Activated naive CD4-positive, alpha-beta T cell (primary cell): ENCODE measurements around the gene NTHL1.

Experiments used
- DNase-seq, 4 experiments: peaks; one replicate each; lab custom pipeline; 2025; lab: John Stamatoyannopoulos, UW

Gene NTHL1

DNA sequence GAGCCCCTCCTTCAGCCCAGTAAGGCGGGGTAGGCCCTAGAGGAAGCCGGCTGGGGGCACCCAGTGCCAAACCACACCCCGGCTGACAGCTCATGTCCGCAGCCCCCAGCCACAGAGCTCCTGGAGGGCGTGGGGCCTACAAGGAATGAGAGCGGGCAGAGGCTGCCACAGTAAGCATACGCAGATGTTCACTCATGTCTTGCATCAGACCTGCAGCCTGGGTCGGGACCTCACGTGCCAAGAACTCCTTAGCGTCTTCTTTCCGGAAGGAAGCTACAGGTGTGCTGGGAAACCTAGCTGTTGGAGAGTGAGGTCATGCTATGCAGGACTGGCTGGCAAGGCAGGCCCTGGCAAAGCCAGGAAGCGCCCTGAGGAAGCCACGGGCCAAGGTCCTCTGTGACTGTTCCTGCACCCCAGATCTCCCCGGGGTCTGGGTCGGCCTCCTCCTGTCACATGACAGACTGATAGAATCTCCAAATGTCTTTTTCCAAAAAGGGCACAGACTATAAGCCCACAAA is 39.6 kb downstream of the NTHL1 start:
- DNase-seq, result no peak

DNA sequence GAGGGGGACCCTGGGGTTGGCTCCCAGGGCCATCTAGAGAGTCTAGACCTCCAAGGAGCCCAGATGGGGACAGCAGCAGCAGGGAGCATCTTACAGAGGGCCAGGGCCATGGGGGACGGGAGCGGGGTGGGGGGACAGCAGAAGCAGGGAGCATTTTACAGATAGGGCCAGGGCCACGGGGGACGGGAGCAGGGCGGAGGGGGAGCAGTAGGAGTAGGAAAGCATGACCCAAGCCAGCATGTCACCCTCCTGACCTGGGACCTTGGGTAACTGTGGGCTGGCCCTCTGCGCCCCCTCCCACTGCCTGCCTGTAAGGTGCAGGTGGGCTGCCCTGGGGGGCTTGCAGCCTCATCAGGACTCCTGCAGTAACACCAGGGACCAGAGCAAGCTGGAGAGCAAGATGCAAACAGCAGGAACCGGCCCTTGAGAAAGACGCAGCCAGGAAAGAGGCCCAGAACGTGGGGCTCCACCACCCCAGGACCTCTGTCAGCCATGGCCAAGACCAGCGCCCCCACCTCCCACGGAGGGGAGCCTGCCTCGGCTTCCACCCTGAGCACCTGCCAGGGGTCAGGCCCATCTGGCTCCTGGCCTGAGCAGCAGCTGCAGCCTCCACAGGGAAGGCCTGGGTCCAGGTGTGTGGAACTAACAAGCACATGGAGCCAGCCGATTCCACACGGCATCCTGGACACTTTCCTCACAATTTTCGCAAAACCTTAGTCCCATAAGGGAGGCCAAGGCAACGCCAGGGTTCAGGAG is 40.4 kb downstream of the NTHL1 start:
- DNase-seq, result no peak

DNA sequence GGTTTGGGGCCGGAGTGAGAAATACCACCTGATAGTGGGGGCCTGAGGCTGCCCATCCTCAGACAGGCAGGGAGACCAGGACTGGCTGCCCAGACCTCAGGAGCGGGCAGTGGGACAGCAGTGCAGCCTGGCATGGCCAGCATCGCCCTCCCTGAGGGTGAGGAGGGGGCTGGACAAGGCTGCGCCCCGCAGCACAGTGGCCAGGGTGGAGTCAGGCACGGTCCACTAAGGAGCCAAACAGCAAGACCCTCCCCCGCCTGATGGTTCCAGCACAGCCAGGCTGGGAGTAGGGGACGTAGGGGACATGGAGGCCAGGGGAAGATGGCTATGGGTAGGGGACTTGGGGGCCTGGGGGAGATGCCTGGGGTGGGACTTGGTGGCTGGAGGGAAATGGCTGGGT is 41.3 kb downstream of the NTHL1 start:
- DNase-seq, result no peak

DNA sequence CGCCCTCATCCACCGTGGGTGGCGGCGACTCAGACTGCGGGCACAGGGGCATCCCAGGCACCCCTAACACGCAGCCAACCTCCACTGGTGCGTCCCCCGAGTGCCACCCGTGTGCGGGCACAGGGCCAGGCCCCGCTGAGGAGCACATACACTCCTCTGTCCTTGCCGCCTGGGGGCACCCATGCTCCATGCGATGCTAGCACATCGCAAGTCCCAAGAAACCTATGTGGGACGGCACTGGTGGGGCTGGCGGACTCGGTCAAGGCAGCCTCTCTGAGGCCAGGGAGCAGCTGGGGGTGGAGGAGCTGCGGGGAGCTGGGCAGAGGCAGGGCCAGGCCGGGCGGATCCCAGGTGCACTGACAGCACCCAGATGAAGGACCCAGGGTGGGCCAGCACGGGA is 42.0 kb downstream of the NTHL1 start:
- no peak for DNase-seq

DNA sequence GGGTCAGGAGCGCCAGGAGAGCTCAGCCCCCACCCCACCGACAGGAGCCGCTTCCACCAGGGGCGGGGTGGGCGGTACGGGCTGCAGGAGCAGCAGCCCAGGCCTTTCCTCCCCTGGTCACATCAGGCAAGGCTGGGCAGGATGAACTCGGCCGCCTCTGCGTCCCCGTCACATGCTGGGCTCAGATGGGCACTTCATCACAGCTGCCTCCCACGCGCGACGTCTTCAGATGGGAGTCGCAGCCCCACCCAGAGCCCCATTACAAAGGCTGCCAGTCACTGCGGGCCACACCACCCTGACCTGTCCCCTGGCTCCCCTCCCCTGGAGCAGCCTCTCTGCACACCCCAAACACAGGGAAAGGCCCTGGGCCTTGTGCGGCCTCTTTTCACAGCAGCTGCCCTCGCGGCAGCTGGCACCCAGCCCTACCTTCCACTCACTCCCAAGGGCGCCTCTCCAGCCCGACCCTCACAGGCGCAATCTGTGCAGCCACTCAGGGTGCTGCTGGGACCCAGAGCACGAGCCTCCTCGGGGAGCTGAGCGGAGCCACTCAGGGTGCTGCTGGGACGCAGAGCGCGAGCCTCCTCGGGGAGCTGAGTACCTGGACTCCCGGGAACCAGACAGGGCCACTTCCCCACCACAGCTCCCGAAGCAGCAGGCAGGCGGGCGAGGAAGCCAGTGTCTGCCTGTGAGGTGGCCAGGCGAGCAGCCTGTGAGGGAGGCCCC is 42.7 kb downstream of the NTHL1 start:
- DNase-seq, result no peak

DNA sequence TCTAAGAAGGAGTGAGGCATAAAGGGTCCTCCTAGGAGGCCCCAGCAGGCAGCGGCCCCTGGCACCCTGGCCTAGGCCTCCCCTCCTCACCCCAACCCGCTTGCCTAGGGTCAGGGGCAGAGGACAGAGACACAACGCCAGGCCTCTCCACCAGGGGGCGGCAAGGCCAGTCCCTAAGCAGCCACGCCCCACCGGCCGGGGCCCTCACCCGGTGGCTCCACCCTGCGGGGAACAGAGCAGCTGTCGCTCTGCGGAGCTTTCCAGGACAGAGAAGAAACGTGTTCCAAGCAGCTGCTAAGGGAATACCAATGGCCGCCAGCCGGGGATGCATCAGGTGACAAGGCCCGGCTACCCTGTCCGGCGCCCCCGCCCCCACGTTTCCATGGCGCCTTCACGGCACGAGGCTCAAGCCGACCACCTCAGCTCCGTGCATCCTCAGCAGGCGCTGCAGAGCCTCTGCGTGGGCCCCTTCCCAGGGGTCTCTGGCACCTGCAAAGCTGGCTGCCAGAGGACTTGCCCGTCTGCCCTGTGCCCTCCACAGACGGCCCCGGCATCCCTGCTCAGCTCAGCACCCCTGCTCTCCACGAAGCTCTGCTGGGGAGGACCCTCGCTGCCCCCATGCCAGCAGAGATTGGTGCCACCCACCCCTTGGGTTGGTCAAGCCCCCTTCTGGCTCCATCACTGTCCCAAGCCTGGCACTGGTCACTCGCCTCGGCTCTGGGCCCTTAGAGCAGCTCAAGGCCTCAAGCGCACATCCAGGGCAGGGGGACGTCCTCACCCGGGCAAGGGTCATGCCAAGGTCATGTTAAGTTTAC is 43.6 kb downstream of the NTHL1 start:
- peak; percentile 59 to 87 (median 74) for DNase-seq

DNA sequence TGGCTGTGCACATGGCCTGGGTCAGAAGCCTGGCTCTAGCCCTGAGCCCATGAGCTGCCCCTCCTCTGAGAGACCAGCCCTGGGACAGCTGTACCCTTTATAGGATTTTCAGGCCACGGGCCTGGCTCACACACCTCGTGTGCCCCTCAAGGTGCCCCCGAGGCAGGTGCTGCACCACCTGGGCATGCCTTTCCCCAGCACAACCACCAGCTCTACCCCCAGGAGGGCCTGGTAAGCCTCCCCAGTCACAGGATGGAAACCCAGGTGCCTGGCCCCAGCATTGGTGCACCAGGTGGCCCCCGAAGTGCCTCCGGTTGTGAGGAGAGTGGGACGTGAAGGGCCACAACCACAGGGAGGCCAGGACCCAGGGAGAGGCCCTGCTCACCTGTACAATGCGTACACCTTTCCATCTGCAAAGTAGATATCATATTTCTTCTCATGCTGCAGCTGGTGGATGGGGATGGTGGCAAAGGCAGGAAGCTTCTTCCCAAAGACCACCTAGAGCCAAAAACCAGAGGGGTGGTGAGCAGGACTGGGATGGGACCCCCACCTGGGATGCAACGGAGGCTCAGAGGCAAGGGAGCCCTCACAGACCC is 44.3 kb downstream of the NTHL1 start:
- DNase-seq, result no peak

DNA sequence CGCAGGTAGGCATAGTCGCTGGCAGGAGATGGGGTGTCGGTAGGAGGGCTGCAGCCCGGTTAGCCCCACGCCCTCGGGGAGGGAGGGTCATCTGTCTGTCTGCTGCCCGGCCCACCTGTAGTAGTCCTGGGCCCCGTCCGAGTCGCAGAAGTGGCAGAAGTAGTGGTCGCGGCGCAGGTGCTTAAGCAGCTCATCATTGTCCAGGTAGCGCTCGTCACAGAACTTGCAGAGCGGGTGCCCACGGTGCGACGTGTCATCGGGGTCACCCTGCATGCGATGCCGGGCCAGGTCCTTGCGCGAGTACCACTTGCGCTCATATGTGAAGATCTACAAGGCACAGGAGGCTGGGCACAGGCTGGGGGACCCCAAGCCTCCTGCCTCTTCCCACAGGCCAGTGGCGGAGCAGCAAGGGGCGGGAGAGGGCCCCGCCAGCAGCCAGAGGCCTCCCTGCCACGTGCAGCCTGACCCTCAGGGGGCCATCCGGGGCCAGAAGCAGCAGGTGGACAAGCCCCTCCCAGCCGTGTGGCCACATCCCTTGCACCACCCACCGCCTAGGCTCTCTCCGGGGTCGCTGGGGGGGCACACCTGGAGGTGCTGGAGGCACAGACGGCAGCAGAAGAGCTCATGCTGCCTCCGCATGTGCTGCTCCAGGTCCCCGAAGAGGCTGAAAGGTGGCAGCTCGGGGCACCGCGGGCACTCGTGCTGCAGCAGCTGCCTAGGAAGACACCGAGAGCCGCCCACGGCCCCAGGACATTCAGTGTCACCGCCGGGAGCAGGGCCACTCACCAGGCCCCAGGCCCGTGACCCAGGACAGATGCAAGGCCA is 45.0 kb downstream of the NTHL1 start:
- DNase-seq, result no peak

DNA sequence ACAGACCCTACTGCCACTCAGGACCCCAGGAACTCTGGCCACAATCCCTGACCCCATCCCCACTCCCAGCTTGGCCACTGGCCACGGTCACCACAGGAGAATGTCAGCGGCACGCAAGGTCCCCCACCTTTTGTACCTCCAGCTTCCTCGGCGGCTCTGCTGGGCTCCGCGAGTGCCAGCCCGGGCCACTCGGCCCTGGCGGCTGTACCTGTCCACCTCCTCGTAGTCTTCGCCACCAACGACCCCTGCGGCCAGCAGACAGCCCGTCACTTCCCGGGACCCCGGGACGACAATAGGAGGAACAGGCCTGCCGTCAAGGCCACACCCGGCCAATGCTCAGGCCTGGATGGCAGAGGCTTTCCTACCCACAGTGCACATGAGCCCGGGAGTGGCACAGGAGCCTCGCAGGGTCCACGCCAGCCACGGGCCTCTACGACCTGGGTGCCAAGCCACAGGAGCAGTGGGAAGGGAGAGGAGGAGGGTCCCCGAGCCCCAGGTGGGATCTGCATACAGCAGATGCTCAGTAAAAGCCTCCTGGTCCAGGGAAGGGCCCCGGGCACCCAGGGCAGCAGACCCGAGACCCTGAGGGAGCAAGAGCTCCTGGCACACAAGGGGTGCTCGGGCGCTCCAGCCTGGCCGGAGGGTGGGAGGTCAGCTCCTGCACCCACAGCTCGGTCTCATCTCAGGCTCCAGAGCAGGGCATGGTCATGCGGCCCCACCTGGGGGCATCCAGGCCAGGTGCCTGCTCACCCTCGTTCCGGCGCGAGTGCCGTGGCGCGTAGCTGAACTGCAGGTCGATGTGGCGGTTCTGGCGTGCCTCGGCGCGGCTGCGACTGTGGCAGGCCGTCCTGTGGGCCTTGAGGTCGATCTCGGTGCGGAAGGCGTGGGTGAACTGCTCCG is 45.9 kb downstream of the NTHL1 start:
- DNase-seq, result no peak

DNA sequence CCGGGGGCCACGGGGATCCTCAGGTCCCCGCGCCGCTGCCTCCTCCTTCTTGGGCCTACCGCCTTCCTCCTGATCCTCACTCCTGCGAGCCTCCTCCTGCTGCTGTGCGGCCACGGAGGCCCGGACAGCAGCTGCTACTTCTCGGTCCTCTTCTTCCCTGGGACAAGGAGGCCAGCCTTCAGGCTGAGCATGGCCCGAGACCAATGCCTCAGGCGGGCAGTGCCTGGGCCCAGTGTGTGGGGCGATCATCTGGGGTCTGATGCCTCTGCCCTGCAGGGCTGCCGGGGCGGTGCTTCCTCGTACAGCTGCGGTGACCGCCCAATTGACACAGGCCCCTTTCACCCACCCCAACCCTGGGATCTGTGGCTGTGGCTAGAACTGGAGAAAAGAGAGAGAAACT is 46.6 kb downstream of the NTHL1 start:
- no peak for DNase-seq

DNA sequence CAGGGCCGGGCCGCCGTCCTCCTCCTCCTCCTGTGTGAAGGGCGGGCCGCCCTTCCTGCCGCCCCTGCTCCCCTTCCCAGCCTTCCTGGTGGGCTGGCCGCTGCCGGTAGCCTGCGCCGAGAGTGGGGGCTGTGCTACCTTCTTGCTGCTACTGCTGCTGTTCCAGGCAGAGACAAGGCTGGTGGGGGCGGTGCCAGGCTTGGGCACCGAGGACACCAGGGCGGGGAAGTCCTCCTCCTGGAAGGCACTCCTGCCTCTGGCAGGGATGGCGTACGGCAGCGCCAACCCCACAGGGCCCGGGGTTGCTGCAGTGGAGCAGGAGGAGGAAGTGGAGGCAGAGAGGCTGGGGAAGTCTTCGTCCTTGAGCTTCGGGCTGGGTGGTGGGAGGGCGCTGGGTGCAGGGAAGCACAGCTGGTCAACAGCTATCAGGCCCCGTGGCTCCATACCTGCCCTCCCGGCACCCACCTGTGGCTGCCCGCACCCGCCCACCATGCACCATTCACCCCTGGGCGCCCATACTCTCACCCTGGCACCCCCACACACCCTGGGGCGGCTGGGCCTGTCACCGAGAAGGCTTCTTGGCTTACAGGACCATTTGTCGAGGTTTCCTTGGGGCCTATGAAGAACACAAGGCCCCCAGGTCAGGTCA is 47.6 kb downstream of the NTHL1 start:
- no peak for DNase-seq

DNA sequence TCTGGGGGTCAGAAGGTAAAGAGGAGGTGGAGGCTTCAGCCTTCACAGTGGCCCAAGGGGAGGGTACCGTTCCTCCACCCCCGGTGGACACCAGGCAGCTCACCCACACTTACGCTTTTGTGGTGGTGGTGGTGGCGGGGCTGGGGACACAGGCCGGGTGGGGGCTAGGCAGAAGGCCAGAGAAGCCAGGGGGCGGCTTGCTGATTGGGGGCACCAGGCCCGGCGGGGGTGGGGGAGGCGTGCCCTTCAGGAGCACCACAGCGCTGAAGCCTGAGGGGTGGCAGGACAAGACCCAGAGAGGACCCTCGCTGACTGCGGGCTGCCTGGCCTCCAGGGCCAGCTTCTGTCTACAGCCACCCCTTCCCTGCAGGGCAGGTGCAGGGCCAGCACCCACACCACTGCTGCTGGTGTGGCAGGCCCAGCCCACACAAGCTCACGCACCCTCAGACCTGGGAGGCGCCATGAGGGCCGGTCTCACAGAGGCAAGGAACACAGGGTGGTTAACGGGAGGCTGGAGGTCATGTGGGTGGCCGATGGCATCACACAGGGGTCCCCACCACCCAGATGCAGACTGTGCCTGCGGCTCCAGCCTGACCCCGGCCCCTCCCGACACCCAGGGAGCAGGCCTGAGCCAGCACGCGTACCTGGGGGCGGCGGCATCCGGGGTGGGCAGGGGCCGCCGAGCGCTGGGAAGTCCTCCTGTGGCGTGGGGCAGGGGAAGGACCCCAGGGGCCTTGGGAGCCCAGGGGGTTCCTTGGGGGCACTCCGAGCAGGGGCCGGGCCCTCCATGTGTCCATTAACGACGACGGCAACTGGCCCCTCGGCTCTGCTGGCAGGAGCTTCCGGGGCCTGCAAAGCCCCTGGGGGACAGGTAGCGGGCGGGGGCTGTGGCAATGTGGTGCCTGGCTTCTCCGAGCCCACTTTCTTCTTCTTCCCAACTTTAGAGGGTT is 48.5 kb downstream of the NTHL1 start:
- DNase-seq, result no peak

DNA sequence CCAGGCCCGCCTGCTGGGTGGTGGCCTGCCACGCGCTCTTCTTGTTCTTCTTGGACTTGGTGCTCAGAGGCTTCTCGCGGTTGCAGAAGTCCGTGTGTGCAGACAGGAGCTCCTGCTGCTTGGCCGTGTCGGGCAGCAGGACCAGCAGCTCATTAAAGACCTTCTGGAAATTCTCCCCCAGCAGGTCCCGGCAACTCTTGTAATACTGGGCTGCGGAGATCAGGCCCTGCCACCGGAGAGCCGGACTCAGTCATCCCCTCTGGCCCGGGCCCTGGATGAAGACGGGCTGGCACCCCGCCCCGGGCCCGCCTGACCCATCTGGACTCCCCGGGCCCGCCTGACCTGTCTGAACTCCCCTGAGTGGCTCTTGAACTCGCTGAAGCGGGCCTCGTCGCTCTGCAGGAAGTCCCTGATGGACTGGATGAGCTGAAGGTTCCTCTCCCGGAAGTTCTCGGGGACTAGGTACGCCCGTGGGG is 49.2 kb downstream of the NTHL1 start:
- DNase-seq, result no peak

DNA sequence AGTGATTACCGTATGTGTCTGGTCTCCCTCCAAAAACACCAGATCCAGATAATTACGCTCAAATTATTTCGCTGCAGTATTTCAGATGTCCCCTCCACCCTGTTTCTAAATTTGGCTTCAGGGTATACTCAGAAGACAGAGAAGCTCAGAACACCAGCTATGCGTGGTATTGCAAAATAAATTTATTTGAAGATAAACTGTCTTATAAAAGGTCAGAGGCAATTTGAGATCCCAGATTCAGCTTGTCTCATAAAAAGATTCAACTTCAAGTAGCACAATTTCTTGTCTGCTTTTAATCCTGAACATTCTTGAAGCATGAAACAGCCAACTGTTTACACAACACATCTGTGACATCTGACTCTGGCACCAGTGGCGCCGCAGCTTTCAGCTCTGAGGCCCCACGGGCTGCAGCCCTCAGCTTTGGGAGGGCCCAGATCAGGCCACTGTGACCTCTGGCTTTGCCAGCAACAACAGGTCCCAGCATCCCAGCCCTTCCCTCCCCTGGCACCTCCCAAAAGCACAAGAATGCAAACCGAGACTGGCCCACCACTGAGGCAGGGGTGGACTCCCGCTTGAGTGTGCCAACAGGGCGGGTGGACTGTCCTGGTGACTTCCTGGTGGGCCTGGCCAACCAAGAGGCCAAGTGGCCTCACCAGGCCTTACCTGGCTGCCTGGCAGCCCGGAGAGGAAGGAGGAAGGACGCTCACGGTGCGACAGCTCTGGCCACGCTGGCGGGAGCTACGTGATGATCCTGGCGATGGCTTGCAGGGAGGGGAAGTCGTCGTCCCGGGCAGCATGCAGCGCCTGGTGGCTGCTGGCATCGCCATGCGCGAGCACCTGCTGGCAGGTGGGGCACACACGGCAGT is 49.9 kb downstream of the NTHL1 start:
- no peak for DNase-seq

DNA sequence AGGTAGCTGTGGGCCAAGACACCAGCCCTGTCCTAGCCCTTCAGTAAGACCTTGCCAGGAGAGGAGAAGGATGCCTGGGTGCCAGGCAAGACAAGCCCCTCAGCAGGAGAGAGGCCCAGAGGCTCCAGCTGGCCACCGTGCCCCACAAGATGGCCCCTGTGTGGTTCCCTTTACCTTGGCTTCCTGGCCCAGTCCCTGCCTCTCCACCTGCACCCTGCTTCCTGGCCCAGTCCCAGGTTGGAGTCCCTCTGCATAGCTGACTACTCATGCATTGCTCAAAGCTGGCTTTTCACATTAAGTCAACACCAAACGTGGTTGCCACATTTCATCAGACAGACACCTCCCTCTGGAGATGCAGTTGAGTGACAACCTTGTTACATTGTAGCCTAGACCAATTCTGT is 53.9 kb downstream of the NTHL1 start:
- DNase-seq, result no peak

DNA sequence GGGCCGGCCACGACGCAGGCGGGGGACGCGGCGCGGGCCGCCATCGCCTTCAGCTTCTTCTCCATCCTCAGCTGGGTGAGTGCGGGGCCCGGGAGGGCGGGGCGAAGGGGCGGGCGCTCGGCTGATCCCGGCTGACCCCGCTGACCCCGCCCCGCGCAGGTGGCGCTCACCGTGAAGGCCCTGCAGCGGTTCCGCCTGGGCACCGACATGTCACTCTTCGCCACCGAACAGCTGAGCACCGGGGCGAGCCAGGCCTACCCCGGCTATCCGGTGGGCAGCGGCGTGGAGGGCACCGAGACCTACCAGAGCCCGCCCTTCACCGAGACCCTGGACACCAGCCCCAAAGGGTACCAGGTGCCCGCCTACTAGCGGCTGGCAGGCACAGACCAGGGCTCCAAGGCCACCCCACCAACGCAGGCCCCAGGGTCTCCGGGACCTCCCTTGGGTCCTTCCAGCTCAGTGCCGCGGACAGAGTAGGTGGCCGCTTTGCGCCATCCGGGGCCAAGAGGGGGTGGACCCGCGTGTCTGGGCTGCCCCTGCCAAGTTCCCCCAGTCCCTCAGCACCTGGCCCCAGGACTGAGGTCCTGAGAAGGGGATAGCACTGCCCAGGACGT is 54.8 kb downstream of the NTHL1 start:
- DNase-seq, result no peak
